Gastroesophageal sphincter (tissue), 3 donors: ENCODE results near the gene SNW1.

Source experiments
- POLR2AphosphoS5 ChIP-seq: sonication (generic); formaldehyde crosslinking; IDR thresholded peaks from one replicate; pipeline ENCODE4 v1.6.1; 2017; ENCODE audit warnings: antibody characterized with exemption
- TF ChIP-seq, protein P1 (sequence below), 4 experiments: fragments of 200-600 bp in 2 of 4; fragments of 450-650 bp in 2 of 4; sonication (generic) in 1 of 4; IDR thresholded peaks; one replicate each; pipeline ENCODE4 v1.5.1; 2017 to 2019; ENCODE audit warnings: antibody characterized with exemption in 4 of 4, mild to moderate bottlenecking in 2 of 4, moderate library complexity in 2 of 4

DNA sequence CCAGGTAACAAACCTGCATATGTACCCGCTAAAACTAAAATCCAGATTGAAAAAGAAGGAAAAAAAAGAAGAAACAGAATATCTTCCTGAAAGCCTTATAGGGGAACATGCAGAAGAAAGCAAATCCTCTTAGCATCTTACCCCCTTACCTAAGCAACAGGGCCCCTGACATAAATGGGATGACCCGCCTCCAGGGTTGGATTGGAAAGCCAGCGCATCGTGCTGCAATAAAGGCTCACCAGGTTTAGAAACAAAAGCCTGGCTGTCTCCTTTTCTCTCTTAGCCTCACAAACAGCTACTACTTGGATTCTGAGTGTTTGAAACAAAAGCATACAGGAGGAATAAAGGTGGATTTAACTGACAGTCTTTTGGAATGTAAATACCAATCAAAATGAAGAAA lies 25.2 kb upstream of the SNW1 start:
- no peak for TF ChIP-seq POLR2AphosphoS5
- TF ChIP-seq, protein P1, sequence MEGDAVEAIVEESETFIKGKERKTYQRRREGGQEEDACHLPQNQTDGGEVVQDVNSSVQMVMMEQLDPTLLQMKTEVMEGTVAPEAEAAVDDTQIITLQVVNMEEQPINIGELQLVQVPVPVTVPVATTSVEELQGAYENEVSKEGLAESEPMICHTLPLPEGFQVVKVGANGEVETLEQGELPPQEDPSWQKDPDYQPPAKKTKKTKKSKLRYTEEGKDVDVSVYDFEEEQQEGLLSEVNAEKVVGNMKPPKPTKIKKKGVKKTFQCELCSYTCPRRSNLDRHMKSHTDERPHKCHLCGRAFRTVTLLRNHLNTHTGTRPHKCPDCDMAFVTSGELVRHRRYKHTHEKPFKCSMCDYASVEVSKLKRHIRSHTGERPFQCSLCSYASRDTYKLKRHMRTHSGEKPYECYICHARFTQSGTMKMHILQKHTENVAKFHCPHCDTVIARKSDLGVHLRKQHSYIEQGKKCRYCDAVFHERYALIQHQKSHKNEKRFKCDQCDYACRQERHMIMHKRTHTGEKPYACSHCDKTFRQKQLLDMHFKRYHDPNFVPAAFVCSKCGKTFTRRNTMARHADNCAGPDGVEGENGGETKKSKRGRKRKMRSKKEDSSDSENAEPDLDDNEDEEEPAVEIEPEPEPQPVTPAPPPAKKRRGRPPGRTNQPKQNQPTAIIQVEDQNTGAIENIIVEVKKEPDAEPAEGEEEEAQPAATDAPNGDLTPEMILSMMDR (IDR thresholded peaks at IDR 0.05), result no peak
